Nucleus accumbens (tissue), 56 donors: ENCODE results near the gene LMNTD2.
"Not testable (repeated sequence)": the region's sequence is repeated elsewhere in the genome, so short reads cannot be mapped to it uniquely, and the experiment has no call there.

ENCODE experiments used
- DNase-seq, 56 donors: peaks; one replicate each; lab custom pipeline; 2025; lab: John Stamatoyannopoulos, UW

LMNTD2 gene

DNA sequence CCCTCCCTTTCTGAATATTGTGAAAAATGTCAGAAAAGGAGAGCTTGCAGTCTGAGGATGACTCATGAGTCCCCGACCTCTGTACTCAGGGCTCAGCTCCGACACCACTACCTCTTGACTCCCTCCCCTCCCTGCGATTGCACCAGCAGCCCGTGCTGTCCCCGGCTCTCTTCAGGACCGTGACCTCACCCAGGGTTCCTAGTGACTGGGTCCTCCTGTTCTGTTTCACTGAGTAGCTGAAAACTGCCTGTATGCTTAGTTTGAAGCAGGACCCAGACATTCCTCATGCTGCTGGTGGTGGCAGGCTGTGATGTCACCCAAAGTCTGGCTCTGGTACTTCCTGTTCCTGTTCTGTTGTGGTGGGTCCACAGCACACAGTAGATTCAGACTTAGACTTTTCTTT lies 27.4 kb upstream of the LMNTD2 start:
- DNase-seq: no peak

DNA sequence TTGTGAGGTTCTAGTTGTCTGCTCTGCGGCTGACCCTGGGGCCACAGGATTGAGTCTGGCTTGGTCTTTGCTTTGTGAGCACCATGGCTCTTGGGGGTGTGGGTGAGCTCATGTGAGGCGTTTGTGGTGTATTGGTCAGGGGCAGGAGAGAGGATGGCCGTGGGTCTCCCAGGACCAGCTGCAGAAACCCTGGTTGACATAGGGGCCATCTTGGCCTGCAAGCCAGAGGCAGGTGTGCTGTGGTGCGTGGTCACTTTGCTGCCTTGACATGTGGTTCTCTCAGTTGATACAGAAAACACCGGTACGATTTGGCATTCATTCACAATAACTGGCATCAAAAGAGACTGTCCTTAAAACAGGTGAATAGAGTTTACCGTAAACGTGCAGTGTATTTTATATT lies 27.0 kb upstream of the LMNTD2 start:
- DNase-seq: no peak

DNA sequence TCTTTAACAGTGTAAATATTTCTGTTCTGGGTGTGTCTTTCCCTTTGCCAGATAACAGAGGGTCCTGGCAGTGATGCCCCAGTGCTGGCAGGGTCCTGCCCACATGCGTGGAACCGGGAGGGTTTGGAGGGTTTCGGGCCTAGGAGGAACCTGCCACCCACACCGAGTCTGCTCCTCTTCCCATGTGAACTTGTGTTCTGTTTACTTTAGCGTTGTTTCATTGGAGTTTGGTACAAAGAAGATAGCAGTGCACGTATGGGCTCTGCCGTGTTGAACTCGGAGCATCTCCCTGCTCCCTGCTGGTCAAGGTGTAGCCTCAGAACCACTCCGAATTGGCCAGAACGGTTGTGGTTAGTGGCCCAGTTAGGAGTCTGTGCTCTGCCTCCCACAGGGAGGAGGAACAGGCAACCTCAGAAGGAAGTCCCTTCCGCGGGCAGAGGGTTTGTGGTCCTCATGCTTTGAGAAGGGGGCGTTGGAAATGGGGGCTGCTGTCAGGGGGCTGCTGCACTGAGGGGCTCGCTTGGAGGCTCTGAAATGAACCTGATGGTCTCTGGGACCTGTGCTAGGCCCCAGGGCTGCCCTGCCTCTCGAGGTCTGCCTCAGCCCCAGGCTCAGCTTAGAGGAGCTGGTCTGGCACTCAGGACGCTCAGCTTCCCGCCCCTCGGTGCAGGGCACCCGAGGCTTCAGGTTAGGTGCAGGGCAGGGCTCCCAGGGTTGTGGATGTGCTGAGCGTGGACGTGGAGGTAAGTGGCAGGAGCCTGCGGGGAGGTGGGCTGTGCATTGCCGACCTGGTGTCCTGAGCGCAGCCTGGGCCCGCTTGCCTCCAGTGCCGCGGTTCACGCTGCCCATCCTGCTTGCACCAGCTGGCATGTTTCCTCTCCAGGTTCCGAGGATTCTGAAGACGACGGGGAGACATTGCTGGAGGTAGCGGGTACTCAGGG lies 26.1 kb upstream of the LMNTD2 start:
- no peak for DNase-seq

DNA sequence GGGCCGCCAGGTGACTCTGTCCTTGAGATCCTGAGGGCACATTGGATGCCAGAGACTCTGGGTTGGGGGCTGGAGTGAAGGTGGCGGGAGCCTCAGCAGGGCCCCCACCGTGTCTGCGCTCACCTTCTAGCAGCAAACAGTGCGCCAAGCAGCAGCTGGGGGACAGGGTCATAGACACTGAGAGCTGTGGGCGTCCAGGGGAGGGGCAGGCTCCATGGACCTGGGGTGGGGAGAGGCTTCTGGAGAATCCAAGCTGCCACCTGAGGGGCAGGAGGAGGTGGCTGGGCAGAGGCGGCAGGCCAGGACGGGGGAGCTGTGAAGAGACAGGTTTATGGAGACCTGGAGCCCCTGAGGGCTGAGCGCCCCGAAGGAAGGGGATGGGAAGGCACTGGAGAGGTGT lies 23.7 kb upstream of the LMNTD2 start:
- DNase-seq: no peak

DNA sequence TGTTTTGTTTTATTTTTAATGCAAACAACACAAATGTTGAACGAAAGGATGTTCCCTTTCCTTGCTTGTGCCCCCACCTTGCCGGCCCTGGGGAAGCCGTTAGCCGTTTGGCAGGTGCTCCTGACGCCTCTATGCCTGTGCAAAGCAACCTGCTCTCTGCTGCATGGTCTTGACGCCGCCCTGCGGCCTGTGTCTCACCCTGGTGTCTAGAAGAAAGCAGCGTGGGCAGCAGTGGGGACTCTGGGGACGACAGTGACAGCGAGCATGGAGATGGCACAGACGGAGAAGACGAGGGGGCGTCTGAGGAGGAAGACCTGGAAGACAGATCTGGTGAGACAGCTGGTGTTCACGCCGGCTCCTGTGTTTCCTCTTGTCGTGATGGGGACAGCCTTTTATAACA lies 21.2 kb upstream of the LMNTD2 start:
- DNase-seq: peak in 19 of 56 donors; percentile 14 to 72 (median 41)

DNA sequence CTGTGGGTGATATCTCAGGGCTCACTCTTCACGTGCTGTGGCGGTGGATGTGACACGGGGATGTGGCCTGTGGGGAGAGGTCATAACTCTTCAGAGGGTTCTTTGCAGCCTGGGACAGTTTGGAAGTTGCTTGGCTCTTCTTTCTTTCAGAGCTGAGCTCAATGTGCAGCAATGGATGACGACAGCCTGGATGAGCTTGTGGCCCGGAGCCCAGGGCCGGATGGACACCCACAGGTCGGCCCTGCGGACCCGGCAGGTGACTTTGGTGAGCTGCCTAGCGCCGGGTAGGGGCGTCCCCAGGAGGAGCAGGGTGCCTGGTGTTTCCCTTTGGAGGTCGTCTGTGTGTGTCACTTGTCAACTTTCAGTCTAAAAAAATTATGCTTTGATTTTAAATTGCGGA lies 20.8 kb upstream of the LMNTD2 start:
- no peak for DNase-seq

DNA sequence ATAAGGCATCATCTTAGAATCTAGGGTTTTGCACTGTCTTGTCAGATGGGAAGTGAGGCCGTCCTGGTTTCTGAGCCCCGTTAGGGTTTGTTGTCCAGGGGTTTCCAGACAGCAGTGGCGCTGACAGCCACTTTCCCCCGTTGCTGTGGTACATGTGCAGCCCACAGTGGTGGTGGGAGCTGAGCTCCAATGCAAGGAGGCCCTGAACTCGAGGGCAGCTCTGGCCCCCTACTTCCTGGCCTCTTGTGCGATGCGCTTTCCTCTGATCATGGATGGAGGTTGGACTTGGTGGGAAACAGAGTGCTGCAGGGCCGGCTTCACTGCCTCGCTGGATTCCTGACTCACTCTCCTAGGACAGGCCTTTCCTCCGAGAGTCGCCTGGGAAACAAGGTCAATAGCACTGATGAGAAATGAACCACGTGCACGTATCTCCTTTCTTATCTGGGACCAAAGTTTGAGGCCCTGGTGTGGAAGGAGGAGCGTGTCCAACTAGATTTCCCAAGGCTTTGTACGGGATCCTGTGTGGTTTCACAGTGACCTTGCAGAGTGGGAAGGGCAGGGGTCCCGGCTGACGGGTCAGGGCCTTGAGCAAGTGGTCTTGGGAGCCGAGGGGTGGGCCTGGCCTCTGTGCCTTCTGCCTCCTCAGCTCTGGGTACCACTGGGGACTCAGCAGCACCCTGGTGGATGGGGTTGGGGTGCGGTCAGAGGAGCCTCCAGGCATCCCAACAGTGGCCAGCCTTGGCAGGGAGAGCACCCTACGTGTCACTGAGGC lies 19.5 kb upstream of the LMNTD2 start:
- no peak for DNase-seq

DNA sequence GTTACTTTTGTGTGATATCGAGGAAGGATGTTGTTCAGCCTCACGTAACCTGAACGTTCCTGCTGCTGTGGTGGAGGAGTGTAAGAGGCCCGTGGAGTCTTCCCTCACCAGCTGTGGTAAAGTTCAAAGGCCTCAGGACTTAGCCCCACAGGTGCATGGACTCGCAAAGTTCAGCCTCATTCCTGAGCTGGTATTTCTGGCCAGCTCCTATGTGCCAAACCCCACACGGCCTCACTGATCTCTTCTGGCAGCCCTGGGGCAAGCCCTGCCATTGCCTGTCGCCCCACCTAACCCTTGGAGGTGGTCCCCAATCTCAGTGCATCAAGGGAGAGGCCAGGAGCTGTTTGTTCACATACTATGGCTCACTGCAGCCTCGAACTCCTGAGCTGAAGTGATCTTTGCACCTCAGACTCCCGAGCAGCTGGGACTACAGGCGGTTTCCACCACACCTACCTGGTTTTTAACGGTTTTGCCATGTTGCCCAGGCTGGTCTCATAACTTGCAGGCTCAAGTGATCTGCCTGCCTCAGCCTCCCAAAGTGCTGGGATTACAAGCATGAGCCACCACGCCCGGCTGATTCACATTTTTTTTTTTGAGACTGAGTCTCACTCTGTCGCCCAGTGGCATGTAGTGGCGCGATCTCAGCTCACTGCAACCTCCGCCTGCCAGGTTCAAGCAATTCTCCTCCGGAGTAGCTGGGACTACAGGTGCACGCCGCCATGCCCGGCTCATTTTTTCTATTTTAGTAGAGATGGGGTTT lies 17.9 kb upstream of the LMNTD2 start:
- no peak for DNase-seq

DNA sequence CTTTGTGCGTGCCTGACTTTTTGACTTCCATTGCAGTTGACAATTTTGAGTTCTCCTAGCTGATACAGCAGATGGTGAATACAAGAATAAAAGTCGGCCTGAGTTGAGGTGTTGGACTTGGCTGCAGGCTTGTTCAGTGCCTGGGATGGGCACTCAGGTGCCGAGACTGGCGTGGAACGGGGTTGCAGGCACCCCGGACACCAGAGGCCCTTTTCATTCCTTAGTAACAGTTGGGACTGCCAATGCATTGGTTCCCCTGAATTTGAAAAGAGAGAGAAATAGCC lies 17.0 kb upstream of the LMNTD2 start:
- DNase-seq: no peak

DNA sequence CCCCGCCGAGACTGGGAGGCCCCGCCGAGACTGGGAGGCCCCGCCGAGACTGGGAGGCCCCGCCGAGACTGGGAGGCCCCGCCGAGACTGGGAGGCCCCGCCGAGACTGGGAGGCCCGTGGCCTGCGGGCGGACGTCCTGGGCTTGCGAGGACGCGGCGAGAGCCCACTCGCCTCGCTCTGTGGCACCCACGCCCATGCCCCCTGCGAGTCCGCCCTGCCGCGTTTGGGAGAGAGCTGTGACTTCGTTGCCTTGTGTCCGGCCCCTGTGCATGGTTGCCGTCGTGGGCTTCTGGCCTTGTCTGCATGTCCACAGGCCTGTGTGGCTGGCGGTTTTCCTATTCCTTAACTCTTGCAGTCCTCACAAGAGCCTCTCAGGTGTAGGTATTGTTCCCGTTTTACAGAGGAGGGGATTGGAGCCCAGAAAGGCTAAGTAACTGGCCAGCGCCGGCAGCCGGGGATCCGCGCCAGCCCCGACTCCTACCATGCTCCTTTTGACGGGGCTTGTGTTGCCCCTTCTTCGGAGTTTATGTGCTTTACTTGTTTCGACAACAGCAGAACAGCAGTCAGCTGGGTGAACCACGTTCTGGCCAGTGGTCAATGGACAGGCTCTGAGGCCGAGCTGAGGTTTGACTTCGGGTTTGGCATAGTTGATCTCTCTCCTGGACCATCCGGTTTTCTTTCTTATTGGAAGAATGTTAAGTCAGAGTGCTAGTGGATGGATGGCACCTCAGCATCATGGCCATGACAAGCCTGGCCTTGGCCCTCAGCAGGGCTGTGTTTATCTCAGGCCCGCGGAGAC lies 16.5 kb upstream of the LMNTD2 start:
- no peak for DNase-seq

DNA sequence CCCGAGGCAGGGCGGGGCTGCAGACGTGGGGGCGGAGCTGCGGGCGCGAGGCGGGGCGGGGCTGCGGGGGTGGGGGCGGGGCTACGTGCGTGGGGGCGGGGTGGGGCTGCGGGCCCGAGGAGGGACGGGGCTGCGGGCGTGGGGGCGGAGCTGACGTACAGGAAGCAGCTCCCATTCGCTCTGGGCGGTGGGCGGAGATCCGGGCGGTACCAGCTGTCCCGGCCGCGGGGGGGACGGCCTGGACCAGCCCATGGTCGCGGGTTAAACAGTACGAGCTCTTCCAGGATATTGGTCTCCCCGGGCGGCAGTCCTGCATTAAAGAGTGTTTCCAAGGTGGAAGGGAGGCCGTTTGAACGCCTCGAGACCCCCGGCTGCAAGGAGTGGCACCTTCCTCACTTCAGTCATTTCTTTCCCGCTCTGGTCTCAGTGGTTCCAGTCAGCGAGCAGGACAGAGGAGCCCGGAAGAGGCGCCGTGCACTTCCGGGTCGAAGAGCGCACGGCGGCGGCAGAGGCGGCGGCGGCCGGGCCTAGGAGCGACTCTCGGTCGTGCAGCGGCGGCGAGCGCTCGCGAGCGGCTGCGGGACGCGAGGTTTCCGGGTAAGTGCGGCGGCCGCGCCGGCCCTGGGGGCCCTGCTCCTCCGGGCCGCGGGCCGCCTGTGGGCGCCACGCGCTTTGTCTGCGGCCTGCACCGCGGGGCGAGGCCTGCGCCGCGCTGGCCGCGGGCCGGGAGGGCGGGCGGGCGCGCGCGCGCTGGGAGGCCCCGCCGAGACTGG lies 15.6 kb upstream of the LMNTD2 start, which contains the start of gene PHRF1:
Gene PHRF1, plus strand, starts transcription at position 475 of the 773 bp plus-strand sequence. CDS start 5,043 bp downstream, outside the sequence.
- peak; percentile 62 to 99 (median 93) for DNase-seq

DNA sequence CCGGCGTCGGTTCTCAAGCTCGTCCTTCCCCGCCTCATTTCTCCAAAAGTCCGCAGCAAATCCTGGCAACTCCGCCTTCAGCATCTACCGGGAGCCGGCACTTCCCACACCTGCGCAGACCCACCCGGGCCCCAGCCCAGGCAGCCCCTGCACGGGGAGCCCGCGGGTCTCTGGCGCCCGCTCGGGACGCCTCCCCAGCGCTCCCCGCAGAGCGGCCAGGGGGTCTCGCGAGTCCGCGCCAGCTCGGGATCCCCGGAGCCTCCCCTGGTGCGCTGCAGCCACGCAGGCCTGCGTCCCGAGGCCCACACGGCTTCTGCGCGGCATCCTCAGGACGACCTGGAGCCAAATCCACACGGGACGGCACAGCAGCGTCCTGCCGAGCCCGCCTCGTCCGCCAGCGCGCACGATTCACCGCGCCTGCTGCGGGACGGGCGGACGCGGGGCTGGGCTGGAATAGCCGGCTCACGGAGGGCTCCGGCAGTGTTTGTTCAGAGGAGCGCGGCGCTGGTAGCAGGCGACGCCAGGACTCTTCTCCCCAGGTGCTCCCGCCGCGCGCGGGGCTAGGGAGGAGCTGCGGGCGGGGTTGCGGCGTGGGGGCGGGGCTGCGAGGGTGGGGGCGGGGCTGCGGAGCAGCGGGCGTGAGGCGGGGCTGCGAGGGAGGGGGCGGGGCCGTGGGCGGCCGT lies 14.9 kb upstream of the LMNTD2 start:
- peak in 1 of 56 donors; percentile 61 for DNase-seq

DNA sequence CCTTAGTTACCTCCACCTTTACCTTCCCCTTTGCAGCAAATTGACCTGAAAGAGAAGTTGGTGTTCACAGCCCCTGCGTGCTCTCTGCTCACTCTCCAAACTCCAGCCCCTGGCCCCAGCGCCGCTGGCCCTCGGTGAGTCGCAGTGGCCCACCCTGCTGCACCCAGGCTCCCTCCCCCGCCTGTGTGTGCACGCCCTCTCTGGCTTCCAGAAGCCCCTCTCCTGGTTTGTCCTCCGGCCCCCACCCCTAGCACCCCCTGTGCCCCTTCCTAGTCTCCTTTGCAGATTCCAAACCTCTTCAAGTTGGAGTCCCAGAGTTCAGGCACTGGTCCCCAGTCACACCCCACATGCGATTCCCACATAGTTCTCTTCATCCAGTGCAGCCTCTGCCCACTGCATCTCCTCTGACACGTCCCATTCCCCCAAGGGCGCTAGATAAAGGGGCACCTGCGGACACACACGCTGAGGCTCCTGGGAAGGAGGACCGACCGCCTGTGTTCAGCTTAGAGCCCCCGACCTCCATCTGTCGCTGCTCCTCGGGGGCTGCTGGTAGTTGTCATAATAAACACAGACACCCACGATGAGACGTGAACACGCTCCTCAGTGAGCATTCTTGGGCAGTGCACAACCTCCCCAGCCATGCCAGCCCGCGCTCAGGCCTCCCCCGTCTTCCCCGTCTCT lies 14.2 kb upstream of the LMNTD2 start:
- DNase-seq: no peak

DNA sequence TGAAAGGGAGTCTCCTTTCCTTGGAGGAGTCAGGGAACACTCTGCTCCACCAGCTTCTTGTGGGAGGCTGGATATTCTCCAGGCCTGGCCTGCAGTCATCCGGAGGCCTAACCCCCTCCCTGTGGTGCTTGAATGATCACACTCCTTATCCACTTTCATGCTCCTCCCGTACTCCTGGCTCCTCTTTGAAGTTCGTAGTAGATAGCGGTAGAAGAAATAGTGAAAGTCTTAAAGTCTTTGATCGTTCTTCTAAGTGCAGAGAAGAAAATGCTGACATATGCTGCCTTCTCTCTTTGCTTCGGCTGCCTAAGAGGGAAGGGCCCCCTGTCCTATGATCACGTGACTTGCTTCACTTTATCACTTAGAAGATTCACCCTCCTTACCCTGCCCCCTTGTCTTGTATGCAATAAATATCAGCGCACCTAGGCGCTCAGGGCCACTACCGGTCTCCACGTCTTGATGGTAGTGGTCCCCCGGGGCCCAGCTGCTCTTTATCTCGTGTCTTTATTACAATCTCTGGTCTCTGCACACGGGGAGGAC lies 13.6 kb upstream of the LMNTD2 start:
- not testable (repeated sequence) for DNase-seq

DNA sequence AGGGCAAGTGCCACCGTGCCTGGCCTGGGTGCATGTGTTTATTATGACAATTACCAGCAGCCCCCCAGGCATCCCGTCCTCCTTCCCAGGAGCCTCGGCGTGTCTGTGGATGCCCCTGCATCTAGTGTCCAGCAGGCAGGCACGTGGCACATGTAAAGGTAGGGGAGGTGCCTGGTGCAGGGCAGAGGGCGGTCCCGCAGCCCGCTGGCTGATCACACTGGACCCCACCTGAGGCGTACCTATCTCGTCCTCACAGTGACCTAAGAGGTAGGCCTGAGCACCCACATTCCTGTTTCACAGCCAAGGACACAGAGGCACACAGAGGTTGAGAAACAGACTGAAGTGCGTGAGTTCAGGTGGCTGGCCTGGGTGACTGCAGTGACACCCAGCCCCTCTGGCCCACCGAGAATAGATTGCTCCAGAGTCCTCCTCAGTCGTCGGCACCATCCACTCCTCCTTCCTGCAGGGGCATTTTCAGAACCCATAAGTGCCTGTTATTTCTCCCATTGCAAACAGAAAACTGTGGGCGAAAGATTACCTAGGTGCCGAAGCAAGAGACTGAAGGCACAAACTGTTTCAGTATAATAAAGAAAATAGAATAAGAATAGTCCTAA lies 12.7 kb upstream of the LMNTD2 start:
- no peak for DNase-seq

DNA sequence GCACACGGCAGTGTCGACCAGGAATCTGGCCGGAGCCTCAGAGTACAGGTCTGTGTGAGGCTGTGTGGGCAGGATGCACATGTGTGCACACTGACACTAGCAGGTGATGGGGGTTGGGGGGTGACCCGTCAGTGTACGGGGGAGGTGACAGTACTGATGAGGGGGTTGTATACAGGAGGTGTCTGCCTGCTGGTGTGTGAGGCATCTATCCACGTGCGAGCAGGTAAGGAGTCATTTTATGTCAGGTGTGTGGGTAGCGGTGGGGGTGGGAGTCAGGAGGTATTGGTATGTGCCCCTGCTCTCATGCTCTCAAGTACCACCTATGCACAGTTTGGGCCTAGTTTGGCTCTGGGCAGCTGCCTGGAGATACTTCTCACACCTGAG lies 11.3 kb upstream of the LMNTD2 start:
- DNase-seq: peak in 1 of 56 donors; percentile 18

DNA sequence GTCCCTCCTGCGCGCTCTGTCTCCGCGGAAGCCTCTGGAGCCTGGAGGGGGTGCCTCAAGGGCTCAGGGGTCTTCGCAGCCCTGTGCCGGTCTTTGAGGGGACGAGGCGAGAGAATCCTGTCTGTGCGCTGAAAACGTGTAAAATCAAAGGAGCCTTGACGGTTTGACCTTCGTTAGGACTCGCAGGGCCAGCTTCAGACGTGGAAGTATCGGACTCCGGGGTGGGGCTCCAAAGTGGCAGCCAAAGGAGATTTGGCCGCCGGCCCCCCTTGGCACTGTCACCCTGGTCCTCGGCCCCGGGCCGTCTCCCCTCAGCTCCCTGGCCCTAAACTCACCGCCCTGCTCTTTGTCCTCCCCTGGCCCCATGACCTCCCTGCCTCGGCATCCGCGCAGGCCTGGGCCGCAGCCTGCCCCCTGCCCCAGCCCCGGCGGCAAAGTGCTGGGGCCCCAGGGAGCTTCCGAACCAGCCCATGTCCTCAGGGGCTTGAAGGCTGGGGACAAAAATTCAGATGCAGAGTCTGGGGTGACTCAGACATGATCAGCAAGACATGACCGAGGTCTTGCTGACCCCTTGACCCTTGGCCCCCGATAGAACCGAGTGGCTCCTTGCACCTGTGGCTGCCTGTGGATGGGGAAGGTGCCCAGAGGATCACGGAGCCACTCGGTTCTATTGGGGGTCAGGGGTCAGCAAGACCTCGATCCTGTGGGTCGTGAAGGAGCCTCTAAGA lies 8.8 kb upstream of the LMNTD2 start:
- no peak for DNase-seq
